HTR-8/SVneo (cell line): Measurements from ENCODE around the gene FKBP14.
"Not testable (repeated sequence)": the region's sequence is repeated elsewhere in the genome, so short reads cannot be mapped to it uniquely, and the experiment has no call there.

ENCODE experiments used
- DNase-seq: peaks from one replicate; pipeline ENCODE4 v3.0.0; 2011; ENCODE audit warnings: low spot score, mixed read lengths; ENCODE audit not compliant: insufficient read length
- FAIRE-seq: peaks from 2 replicates; lab custom pipeline; 2011; peaks lifted over from hg19 to GRCh38; lab: Jason Lieb, UNC

FKBP14 gene

DNA sequence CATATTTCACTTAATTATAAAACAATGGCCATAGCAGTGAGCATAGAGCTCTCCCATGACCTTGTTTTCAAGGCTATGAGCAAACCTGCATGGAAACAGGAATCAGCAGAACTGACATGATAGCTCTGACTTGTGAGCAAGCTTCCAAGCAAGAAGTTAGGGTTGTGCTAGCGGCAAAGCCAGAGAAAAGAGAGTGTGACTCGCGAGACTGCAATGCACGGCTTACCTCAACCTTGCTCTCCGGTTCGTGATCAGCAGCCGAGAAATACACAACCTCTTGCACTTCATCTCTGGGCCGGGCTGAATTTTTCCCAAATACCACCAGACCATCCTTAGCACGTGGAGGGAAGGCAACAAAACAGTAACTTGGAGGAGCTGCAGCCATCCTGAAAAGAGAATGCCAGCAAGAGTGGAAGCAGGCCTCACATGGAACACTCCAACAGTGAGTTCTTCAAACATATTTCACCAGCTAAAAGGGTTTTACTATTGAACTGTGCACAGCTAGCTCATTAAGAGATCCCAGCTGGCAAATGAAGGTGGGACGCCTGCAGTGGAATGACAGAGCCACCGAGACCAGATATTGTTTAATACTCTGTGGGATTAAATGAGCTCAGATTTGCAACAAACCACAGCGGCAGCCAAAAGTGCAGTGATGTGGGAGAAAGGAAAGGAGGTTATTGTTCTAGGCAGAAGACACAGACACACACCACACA is 57.7 kb downstream of the FKBP14 start:
- peak; percentile 91 for FAIRE-seq
- DNase-seq: peak; percentile 60

DNA sequence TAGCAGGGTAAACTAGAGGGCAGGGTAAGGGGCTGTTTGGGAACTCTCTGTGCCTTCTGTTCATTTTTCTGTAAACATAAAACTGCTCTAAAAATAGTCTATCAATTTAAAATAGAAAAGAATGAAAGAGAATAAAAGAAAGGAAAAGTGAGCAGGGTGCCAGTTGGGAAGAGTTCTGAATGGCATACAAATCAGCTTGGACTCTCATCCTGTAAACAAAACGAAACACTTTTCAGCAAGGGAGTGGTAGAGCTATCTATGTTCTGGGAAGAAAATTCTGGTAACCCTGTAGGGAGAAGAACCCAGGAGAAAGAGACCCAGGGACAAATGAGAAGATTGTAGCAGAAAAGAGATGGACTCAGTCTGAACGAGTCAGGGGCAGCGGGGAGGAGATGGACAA is 61.5 kb downstream of the FKBP14 start:
- FAIRE-seq: no peak

DNA sequence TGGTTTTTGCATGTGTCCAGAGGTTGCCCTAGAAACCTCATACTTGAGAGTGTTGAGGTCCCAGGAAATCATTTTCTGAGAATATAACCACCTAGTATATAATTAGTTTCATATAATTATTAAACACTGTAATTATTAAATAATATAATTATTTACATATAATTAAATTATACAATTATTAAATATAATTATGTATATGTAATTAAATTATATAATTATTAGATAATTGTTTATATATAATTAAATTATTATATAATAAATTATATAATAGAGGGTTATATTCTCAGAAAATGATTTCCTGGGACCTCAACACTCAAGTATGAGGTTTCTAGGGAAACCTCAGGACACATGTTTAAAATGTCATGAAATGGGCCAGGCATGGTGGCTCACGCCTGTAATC is 64.5 kb downstream of the FKBP14 start:
- no peak for FAIRE-seq
- no peak for DNase-seq

More for the DNA sequence above, 61.5 kb downstream of the FKBP14 start:
- no peak for DNase-seq

DNA sequence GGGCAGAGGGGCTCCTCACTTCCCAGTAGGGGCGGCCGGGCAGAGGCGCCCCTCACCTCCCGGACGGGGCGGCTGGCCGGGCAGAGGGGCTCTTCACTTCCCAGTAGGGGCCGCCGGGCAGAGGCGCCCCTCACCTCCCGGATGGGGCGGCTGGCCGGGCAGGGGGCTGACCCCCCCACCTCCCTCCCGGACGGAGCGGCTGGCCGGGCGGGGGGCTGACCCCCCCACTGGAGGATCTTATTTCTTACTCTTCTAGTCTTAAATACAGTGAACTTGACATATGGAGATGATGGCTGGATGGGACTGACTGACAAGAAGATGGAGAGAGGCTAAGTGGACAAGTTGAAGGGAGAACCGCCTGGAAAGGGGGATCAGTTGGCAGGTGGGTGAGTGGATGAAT is 64.9 kb downstream of the FKBP14 start:
- not testable (repeated sequence) for FAIRE-seq, DNase-seq
